H1 (cell line): Measurements from ENCODE around the gene SERPINA1.

Source experiments
- BRCA1 ChIP-seq: IDR thresholded peaks from 2 replicates; pipeline ENCODE4 v1.6.1; 2012; ENCODE audit warnings: low read depth, low read length, improper control_type of control experiment
- EP300 ChIP-seq, 2 experiments: IDR thresholded peaks; 1 replicate in 1 of 2; 2 replicates in 1 of 2; pipeline ENCODE4 v1.6.1; 2011 to 2012; ENCODE audit warnings: low read depth in 2 of 2, low read length in 2 of 2, mild to moderate bottlenecking in 2 of 2, borderline replicate concordance in 1 of 2, inconsistent platforms in 1 of 2, moderate library complexity in 1 of 2
- EZH2 ChIP-seq: fragments of 200-600 bp; sonication (generic); IDR thresholded peaks from 2 replicates; pipeline ENCODE4 v1.7.1; 2012; ENCODE audit warnings: low read depth, mild to moderate bottlenecking, moderate library complexity, low read length, inconsistent platforms; ENCODE audit not compliant: severe bottlenecking
- MAFK ChIP-seq: IDR thresholded peaks from 2 replicates; pipeline ENCODE4 v1.6.1; 2012; ENCODE audit warnings: low read depth, mild to moderate bottlenecking, improper control_type of control experiment, low read length
- TAF1 ChIP-seq: IDR thresholded peaks from 2 replicates; pipeline ENCODE4 v1.6.1; 2011; ENCODE audit warnings: mild to moderate bottlenecking, low read depth, low read length
- TEAD4 ChIP-seq: IDR thresholded peaks from 2 replicates; pipeline ENCODE4 v1.6.1; 2012; ENCODE audit warnings: low read depth, low read length, inconsistent platforms, mixed read lengths
- USF2 ChIP-seq: IDR thresholded peaks from 2 replicates; pipeline ENCODE4 v1.6.1; 2011; ENCODE audit warnings: low read length, improper control_type of control experiment

GRCh38 chr14:94328196-94328595 is 60.2 kb downstream of the SERPINA1 start:
- TF ChIP-seq USF2 (no peak), TEAD4 (no peak), MAFK (no peak), EP300 (IDR thresholded peaks at IDR 0.05; ENCODE audit: borderline replicate concordance in 1 of 2, low read depth in 2 of 2, low read length in 2 of 2) (no peak), TAF1 (no peak), EZH2 (no peak), BRCA1 (no peak)
